Tibial artery (tissue), 4 donors: ENCODE results near the gene TMEM63B.
"Not testable (repeated sequence)": the region's sequence is repeated elsewhere in the genome, so short reads cannot be mapped to it uniquely, and the experiment has no call there.

Source experiments
- DNase-seq, 2 donors: peaks; one replicate each; pipeline ENCODE4 v3.0.0-alpha.2; 2019
- H3K27ac ChIP-seq, 2 donors: fragments of 200-600 bp; sonication (generic) in 1 of 2; 1 replicate in 1 of 2; 2 replicates in 1 of 2; pipeline ENCODE4 v1.5.1; 2018 to 2019; ENCODE audit warnings: mild to moderate bottlenecking in 1 of 2
- H3K27me3 ChIP-seq, 2 donors: fragments of 200-600 bp; sonication (generic) in 1 of 2; one replicate each; pipeline versions ENCODE4 v1.5.1 to v1.6.0; 2016 to 2019
- H3K36me3 ChIP-seq, 3 donors: fragments of 200-600 bp; sonication (generic) in 2 of 3; one replicate each; pipeline ENCODE4 v1.5.1; 2016 to 2019; ENCODE audit warnings: mild to moderate bottlenecking in 2 of 3
- H3K4me1 ChIP-seq, 4 donors: fragments of 200-600 bp; sonication (generic) in 2 of 4; 1 replicate in 3 of 4; 2 replicates in 1 of 4; pipeline ENCODE4 v1.5.1; 2016 to 2019
- H3K4me3 ChIP-seq, 2 donors: fragments of 200-600 bp; sonication (generic) in 1 of 2; 1 replicate in 1 of 2; 2 replicates in 1 of 2; pipeline ENCODE4 v1.5.1; 2018 to 2019; ENCODE audit warnings: mild to moderate bottlenecking in 2 of 2
- H3K9me3 ChIP-seq, 3 donors: fragments of 200-600 bp; sonication (generic) in 1 of 3; one replicate each; pipeline ENCODE4 v1.5.1; 2016 to 2019
- CTCF ChIP-seq, 2 experiments: fragments of 200-600 bp in 1 of 2; fragments of 450-650 bp in 1 of 2; IDR thresholded peaks; one replicate each; pipeline ENCODE4 v1.5.1; 2017 to 2019; ENCODE audit warnings: antibody characterized with exemption in 2 of 2, mild to moderate bottlenecking in 1 of 2, moderate library complexity in 1 of 2
- intact Hi-C: fragments of 100-400 bp; cut with DNase I; formaldehyde crosslinking; loops from one replicate; pipeline ENCODE4 v1.15.0; 2023; ENCODE audit warnings: low total_unique reads

The TMEM63B gene

GRCh38 chr6:44192428-44193041 lies 65.2 kb downstream of the TMEM63B start:
- no peaks in the 10 kb centered on the region for H3K9me3 ChIP-seq
- H3K4me3 ChIP-seq = no peak overlapping the region
- H3K27ac ChIP-seq = no peak overlapping the region
- H3K4me1 ChIP-seq = no peaks in the 10 kb centered on the region
- TF ChIP-seq CTCF (IDR thresholded peaks at IDR 0.05) = no peak
- no peaks in the 10 kb centered on the region for H3K36me3 ChIP-seq
- no peak for DNase-seq
- H3K27me3 ChIP-seq = no peaks in the 10 kb centered on the region
- intact Hi-C loops = no loop called here

GRCh38 chr6:44193307-44193910 lies 66.1 kb downstream of the TMEM63B start:
- H3K4me3 ChIP-seq = no peak overlapping the region
- intact Hi-C loops = no loop called here
- no peaks in the 10 kb centered on the region for H3K27me3 ChIP-seq
- H3K4me1 ChIP-seq = no peaks in the 10 kb centered on the region
- no peak for DNase-seq
- H3K27ac ChIP-seq = no peak overlapping the region
- H3K9me3 ChIP-seq = no peaks in the 10 kb centered on the region
- no peaks in the 10 kb centered on the region for H3K36me3 ChIP-seq
- TF ChIP-seq CTCF (IDR thresholded peaks at IDR 0.05) = no peak

GRCh38 chr6:44194326-44194725 lies 67.0 kb downstream of the TMEM63B start:
- Histone ChIP-seq H3K4me1 (peaks cover 0 to 3% (median 0%) of the 10 kb centered on the region in 4 donors), H3K27ac (no peak overlapping the region), H3K4me3 (no peak overlapping the region), H3K27me3 (no peaks in the 10 kb centered on the region), H3K36me3 (no peaks in the 10 kb centered on the region), H3K9me3 (no peaks in the 10 kb centered on the region)
- no peak for TF ChIP-seq CTCF (IDR thresholded peaks at IDR 0.05)
- intact Hi-C loops = no loop called here
- DNase-seq = no peak

GRCh38 chr6:44196351-44196750 lies 69.0 kb downstream of the TMEM63B start:
- H3K4me1 ChIP-seq, intact Hi-C loops, H3K4me3 ChIP-seq, H3K9me3 ChIP-seq, H3K36me3 ChIP-seq, DNase-seq, H3K27me3 ChIP-seq, H3K27ac ChIP-seq: not testable (repeated sequence)

- intact Hi-C loops = no loop called here
- no peak overlapping the region for H3K4me3 ChIP-seq
- no peaks in the 10 kb centered on the region for H3K27me3 ChIP-seq
- peak overlapping the region in 1 of 2 donors; percentile 61 for H3K27ac ChIP-seq
- peaks cover 0 to 3% (median 0%) of the 10 kb centered on the region in 4 donors for H3K4me1 ChIP-seq
- H3K9me3 ChIP-seq = no peaks in the 10 kb centered on the region
- TF ChIP-seq CTCF (IDR thresholded peaks at IDR 0.05) = no peak
- no peak for DNase-seq
- no peaks in the 10 kb centered on the region for H3K36me3 ChIP-seq
These were observed 71.3 kb downstream of the TMEM63B start for GRCh38 chr6:44198684-44199083.

- H3K4me1 ChIP-seq = peaks cover 0 to 3% (median 0%) of the 10 kb centered on the region in 4 donors
- no peaks in the 10 kb centered on the region for H3K36me3 ChIP-seq
- DNase-seq = no peak
- H3K4me3 ChIP-seq = no peak overlapping the region
- intact Hi-C loops = no loop called here
- H3K27ac ChIP-seq = peak overlapping the region in 1 of 2 donors; percentile 61
- TF ChIP-seq CTCF (IDR thresholded peaks at IDR 0.05) = no peak
- no peaks in the 10 kb centered on the region for H3K27me3 ChIP-seq
- no peaks in the 10 kb centered on the region for H3K9me3 ChIP-seq
These were observed 72.5 kb downstream of the TMEM63B start for GRCh38 chr6:44199883-44200282.
